HepG2 (cell line): ENCODE data around the gene OPN3. TPM values are rescaled to one million over a fixed set of nuclear protein-coding genes. Genes with fewer than 3 reads are reported as not detected.

Source experiments
- ARHGAP35 ChIP-seq: sonication (generic); formaldehyde crosslinking; IDR thresholded peaks from 2 replicates; pipeline ENCODE4 v1.9.0; 2022; ENCODE audit warnings: mild to moderate bottlenecking, inconsistent platforms, moderate library complexity, missing genetic modification reagents, borderline replicate concordance
- ARID3A ChIP-seq: IDR thresholded peaks from 2 replicates; pipeline ENCODE4 v1.6.1; 2012; ENCODE audit warnings: low read depth, low read length, improper control_type of control experiment
- CEBPB ChIP-seq: IDR thresholded peaks from 2 replicates; pipeline ENCODE4 v1.6.1; 2011; ENCODE audit warnings: low read depth, low read length, improper control_type of control experiment, borderline replicate concordance
- DRAP1 ChIP-seq: IDR thresholded peaks from 2 replicates; pipeline ENCODE4 v1.6.1; 2016; ENCODE audit warnings: missing genetic modification reagents, missing compliant biosample characterization
- GZF1 ChIP-seq: sonication (generic); formaldehyde crosslinking; IDR thresholded peaks from 2 replicates; pipeline ENCODE4 v1.5.1; 2020; ENCODE audit warnings: mild to moderate bottlenecking, missing genetic modification reagents
- HDAC2 ChIP-seq: sonication (generic); formaldehyde crosslinking; IDR thresholded peaks from 2 replicates; pipeline ENCODE4 v1.4.0; 2020; ENCODE audit warnings: missing genetic modification reagents
- HNRNPK ChIP-seq: fragments of 200-400 bp; formaldehyde crosslinking; IDR thresholded peaks from 2 replicates; pipeline ENCODE4 v1.6.1; 2018; ENCODE audit warnings: low read length, low read depth, moderate library complexity, mild to moderate bottlenecking; ENCODE audit not compliant: poor library complexity, severe bottlenecking
- HOMEZ ChIP-seq: IDR thresholded peaks from 2 replicates; pipeline ENCODE4 v1.6.1; 2016; ENCODE audit warnings: low read depth
- NFYC ChIP-seq: IDR thresholded peaks from 2 replicates; pipeline ENCODE4 v1.6.1; 2016; ENCODE audit warnings: missing genetic modification reagents, missing compliant biosample characterization
- RBFOX2 ChIP-seq: fragments of 200-400 bp; formaldehyde crosslinking; IDR thresholded peaks from 2 replicates; pipeline ENCODE4 v1.6.1; 2017; ENCODE audit warnings: low read depth, mild to moderate bottlenecking, low read length
- RFX3 ChIP-seq: IDR thresholded peaks from 2 replicates; pipeline ENCODE4 v1.6.1; 2016; ENCODE audit warnings: missing biosample characterization, missing genetic modification reagents
- SRSF1 ChIP-seq: fragments of 200-400 bp; formaldehyde crosslinking; optimal IDR thresholded peaks from 2 replicates; pipeline ENCODE3; 2017; ENCODE audit warnings: mild to moderate bottlenecking, low read depth, low read length, moderate library complexity
- ZBTB3 ChIP-seq: sonication (generic); formaldehyde crosslinking; IDR thresholded peaks from 2 replicates; pipeline ENCODE4 v1.4.0; 2020; ENCODE audit warnings: low read depth, mild to moderate bottlenecking, moderate library complexity, missing genetic modification reagents, borderline replicate concordance
- ZNF281 ChIP-seq: sonication (generic); formaldehyde crosslinking; IDR thresholded peaks from 2 replicates; pipeline ENCODE4 v1.4.0; 2020; ENCODE audit warnings: missing genetic modification reagents, borderline replicate concordance
- ZNF512B ChIP-seq: sonication (generic); formaldehyde crosslinking; IDR thresholded peaks from 2 replicates; pipeline ENCODE4 v1.5.1; 2020; ENCODE audit warnings: missing genetic modification reagents, mild to moderate bottlenecking, borderline replicate concordance
- ZNF691 ChIP-seq: sonication (generic); formaldehyde crosslinking; IDR thresholded peaks from 2 replicates; pipeline ENCODE4 v1.4.0; 2020; ENCODE audit warnings: missing genetic modification reagents, low read depth, mild to moderate bottlenecking, borderline replicate concordance
- ZNF781 ChIP-seq: sonication (generic); formaldehyde crosslinking; IDR thresholded peaks from 2 replicates; pipeline ENCODE4 v1.5.1; 2020; ENCODE audit warnings: borderline replicate concordance, mild to moderate bottlenecking, missing genetic modification reagents; ENCODE audit errors: not compliant biosample characterization
- polyA plus RNA-seq, 8 experiments: library from polyadenylated mRNA; depleted of rRNA in 3 of 8; stranded (reverse) in 7 of 8; unstranded in 1 of 8; fragments of >200 nt; fragmentation: Illumina TruSeq in 4 of 8; extraction: Trizol in 4 of 8; gene quantifications; 2 replicates each; pipeline versions ENCODE4 v1.2.1 to v1.2.3, GENCODE V29; 2011 to 2016; ENCODE audit warnings: low read depth in 4 of 8, missing spikeins in 1 of 8, mixed read lengths in 1 of 8; ENCODE audit not compliant: insufficient read depth in 1 of 8
- total RNA-seq, 5 experiments: library from RNA; depleted of rRNA; stranded (reverse); fragments of >200 nt; fragmentation: Illumina TruSeq; extraction: Trizol; gene quantifications; 2 replicates each; pipeline ENCODE4 v1.2.3, GENCODE V29; 2016; ENCODE audit warnings: low read depth in 1 of 5

OPN3 gene
- total and polyA plus RNA-seq, 2 of the 13 experiments (the other 11 are each of a cell fraction or from before 2014, with no cell fraction given), result 17.4 to 23.0 TPM

GRCh38 chr1:241640867-241641622 is 876 bp upstream of the OPN3 start (continued):
- TF ChIP-seq RBFOX2 (no peak), NFYC (0 out of 2 replicates have a peak, but pooled peaks have one; percentile 18), ZNF512B (CRISPR knock-in tag) (0 out of 2 replicates have a peak, but pooled peaks have one; percentile 3), DRAP1 (CRISPR knock-in tag) (peak; percentile 34; the same call in 1 of the 2 replicates), HNRNPK (no peak), ZNF281 (CRISPR knock-in tag) (no peak), ARHGAP35 (CRISPR knock-in tag) (no peak), CEBPB (peak; percentile 88), ARID3A (no peak), GZF1 (CRISPR knock-in tag) (no peak), HOMEZ (CRISPR knock-in tag) (no peak), ZNF781 (CRISPR knock-in tag) (no peak), ZBTB3 (CRISPR knock-in tag) (no peak), SRSF1 (no peak), HDAC2 (CRISPR knock-in tag) (peak; percentile 20; the same call in 1 of the 2 replicates), RFX3 (CRISPR knock-in tag) (no peak), ZNF691 (peak; percentile 60; the same call in 1 of the 2 replicates)
